ENCODE measurements around the gene PLA2G4A. TPM values are rescaled to one million over a fixed set of nuclear protein-coding genes. Genes with fewer than 3 reads are reported as not detected.

Gene PLA2G4A
- total RNA-seq, 1 experiment from 2014 or later: 2.0 TPM

DNA sequence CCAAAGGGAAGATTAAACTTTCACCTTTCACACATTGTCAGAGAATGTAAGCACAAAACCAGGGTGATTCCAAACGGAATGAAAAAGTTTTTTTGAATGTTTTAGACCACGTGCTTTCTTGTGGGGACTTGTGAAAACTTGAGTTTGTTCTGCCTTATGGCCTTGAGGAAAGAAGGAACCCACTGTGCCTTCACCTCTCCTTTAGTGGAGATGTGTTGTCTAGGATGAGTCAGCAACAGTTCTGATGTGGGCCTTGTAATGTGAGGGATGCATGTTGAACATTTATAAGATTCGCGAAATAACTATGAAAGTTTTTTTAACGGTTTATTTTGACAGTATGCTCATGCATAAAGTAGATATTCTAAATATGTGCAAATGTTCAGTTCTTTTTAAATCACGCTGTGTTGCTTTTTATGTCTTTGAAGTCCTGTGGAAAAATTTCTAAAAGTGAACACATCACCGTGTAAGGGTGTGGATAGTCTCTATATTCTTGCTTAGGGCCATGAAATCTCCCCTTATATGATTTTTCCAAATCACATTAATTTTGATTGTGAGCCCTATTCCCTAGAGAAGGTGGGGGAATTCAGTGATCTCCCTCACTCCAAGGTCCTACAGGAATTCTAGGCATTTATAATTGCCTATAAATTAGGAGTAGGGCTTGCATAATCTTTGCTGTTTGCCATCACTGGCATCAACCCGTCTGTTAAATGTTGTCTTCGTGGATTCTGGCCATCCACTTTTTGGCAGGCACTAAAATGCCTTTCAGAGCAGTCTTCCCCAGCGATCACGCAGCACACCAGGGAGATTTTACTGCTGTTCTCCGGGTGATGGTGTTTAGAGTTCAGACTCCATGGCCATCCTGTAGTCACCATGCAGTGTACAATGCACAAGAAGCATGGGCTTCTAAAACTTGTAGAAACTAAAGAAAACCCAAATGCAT is 47.4 kb downstream of the PLA2G4A start:
- Histone ChIP-seq H3K4me1 (no peaks in the 10 kb centered on the region; the same call in 1 of the 2 replicates), H3K36me3 (ENCODE audit: control insufficient read depth, insufficient read depth, low read length) (no peaks in the 10 kb centered on the region), H3K27me3 (replicated peaks; ENCODE audit: control insufficient read depth, insufficient read depth, low read length) (no peaks in the 10 kb centered on the region), H3K9me3 (no peaks in the 10 kb centered on the region), H3K4me3 (ENCODE audit: low read depth, low read length) (no peak overlapping the region)
- ChIA-PET POLR2A (no interaction called here), CTCF (no interaction called here)
- no TSS peak for BruUV-seq (replicated peaks)
- Mint-ChIP-seq H3K27ac (ENCODE audit: unreplicated experiment) (no peak overlapping the region), H3K27me3 (ENCODE audit: insufficient read depth, unreplicated experiment) (no peaks in the 10 kb centered on the region), H3K4me3 (ENCODE audit: unreplicated experiment) (no peak overlapping the region), H3K4me1 (ENCODE audit: low read depth, unreplicated experiment) (peaks cover 7% of the 10 kb centered on the region), H3K9me3 (ENCODE audit: unreplicated experiment) (no peaks in the 10 kb centered on the region), H3K36me3 (ENCODE audit: insufficient read depth, unreplicated experiment) (no peaks in the 10 kb centered on the region)
- no peak for DNase-seq
- intact Hi-C loops (cut with micrococcal nuclease; ENCODE audit: unreplicated experiment): no loop called here
- TF ChIP-seq, protein P1, sequence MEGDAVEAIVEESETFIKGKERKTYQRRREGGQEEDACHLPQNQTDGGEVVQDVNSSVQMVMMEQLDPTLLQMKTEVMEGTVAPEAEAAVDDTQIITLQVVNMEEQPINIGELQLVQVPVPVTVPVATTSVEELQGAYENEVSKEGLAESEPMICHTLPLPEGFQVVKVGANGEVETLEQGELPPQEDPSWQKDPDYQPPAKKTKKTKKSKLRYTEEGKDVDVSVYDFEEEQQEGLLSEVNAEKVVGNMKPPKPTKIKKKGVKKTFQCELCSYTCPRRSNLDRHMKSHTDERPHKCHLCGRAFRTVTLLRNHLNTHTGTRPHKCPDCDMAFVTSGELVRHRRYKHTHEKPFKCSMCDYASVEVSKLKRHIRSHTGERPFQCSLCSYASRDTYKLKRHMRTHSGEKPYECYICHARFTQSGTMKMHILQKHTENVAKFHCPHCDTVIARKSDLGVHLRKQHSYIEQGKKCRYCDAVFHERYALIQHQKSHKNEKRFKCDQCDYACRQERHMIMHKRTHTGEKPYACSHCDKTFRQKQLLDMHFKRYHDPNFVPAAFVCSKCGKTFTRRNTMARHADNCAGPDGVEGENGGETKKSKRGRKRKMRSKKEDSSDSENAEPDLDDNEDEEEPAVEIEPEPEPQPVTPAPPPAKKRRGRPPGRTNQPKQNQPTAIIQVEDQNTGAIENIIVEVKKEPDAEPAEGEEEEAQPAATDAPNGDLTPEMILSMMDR (IDR thresholded peaks at IDR 0.05; ENCODE audit: insufficient read depth in 1 of 2, low read depth in 1 of 2, low read length in 1 of 2, severe bottlenecking in 1 of 2, unreplicated experiment in 1 of 2): no peak

DNA sequence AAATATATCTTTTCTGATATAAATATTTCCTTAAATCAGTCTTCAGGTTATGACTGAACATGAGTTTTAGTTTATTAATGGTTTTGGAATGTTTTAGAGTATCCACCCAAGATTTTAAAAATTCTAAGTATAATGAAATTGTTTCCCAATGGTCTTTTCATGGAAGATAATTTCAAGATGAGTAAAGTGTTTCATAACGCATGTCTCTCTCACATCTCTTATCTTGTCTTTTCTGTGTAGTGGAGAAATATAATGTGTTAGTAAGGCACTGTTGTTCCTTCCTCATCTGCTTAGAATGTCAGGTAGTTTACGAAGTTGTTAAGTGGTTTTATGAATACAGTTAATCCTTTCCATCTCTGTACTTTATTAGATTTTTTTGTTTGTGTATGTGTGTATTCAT is 49.6 kb downstream of the PLA2G4A start:
- peaks cover 3% of the 10 kb centered on the region; the same call in 1 of the 2 replicates for H3K4me1 ChIP-seq
- TF ChIP-seq, protein P1 (IDR thresholded peaks at IDR 0.05; ENCODE audit: insufficient read depth in 1 of 2, low read depth in 1 of 2, low read length in 1 of 2, severe bottlenecking in 1 of 2, unreplicated experiment in 1 of 2): no peak
- Mint-ChIP-seq H3K9me3 (ENCODE audit: unreplicated experiment) (no peaks in the 10 kb centered on the region), H3K27me3 (ENCODE audit: insufficient read depth, unreplicated experiment) (no peaks in the 10 kb centered on the region), H3K27ac (ENCODE audit: unreplicated experiment) (no peak overlapping the region), H3K4me1 (ENCODE audit: low read depth, unreplicated experiment) (peaks cover 14% of the 10 kb centered on the region), H3K36me3 (ENCODE audit: insufficient read depth, unreplicated experiment) (no peaks in the 10 kb centered on the region), H3K4me3 (ENCODE audit: unreplicated experiment) (no peak overlapping the region)
- no peak overlapping the region for H3K4me3 ChIP-seq (ENCODE audit: low read depth, low read length)
- no TSS peak for BruUV-seq (replicated peaks)
- DNase-seq: no peak
- no peaks in the 10 kb centered on the region for H3K27me3 ChIP-seq (replicated peaks; ENCODE audit: control insufficient read depth, insufficient read depth, low read length)
- no peaks in the 10 kb centered on the region for H3K36me3 ChIP-seq (ENCODE audit: control insufficient read depth, insufficient read depth, low read length)
- no peaks in the 10 kb centered on the region for H3K9me3 ChIP-seq
- POLR2A ChIA-PET: no interaction called here
- CTCF ChIA-PET: no interaction called here
- intact Hi-C loops (cut with micrococcal nuclease; ENCODE audit: unreplicated experiment): no loop called here

DNA sequence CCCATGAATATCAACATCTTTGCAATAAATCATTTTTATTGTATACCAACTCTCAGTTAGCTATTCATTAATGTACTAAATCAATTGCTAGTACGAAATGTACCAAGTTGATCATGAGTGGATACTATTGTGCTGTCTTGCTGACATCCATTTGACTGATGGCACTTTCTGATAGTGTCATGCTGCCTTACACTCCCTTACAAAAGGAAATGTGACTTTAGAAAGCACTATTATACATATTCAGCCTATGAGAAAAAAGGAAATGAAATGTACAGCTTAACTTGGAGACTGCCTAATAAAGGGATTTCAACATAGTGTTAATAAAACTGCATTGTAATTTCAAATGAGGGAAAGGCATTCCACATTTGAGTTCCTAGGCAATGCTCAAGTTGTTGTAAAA is 52.2 kb downstream of the PLA2G4A start:
- H3K36me3 ChIP-seq (ENCODE audit: control insufficient read depth, insufficient read depth, low read length): no peaks in the 10 kb centered on the region
- Mint-ChIP-seq H3K27ac (ENCODE audit: unreplicated experiment) (no peak overlapping the region), H3K27me3 (ENCODE audit: insufficient read depth, unreplicated experiment) (no peaks in the 10 kb centered on the region), H3K36me3 (ENCODE audit: insufficient read depth, unreplicated experiment) (no peaks in the 10 kb centered on the region), H3K4me1 (ENCODE audit: low read depth, unreplicated experiment) (peaks cover 14% of the 10 kb centered on the region), H3K9me3 (ENCODE audit: unreplicated experiment) (peaks cover 14% of the 10 kb centered on the region), H3K4me3 (ENCODE audit: unreplicated experiment) (no peak overlapping the region)
- H3K4me1 ChIP-seq: peaks cover 3% of the 10 kb centered on the region; the same call in 1 of the 2 replicates
- no peak overlapping the region for H3K4me3 ChIP-seq (ENCODE audit: low read depth, low read length)
- intact Hi-C loops (cut with micrococcal nuclease; ENCODE audit: unreplicated experiment): no loop called here
- ChIA-PET CTCF (no interaction called here), POLR2A (no interaction called here)
- no peaks in the 10 kb centered on the region for H3K9me3 ChIP-seq
- TF ChIP-seq, protein P1 (IDR thresholded peaks at IDR 0.05; ENCODE audit: insufficient read depth in 1 of 2, low read depth in 1 of 2, low read length in 1 of 2, severe bottlenecking in 1 of 2, unreplicated experiment in 1 of 2): no peak
- no TSS peak for BruUV-seq (replicated peaks)
- DNase-seq: no peak
- H3K27me3 ChIP-seq (replicated peaks; ENCODE audit: control insufficient read depth, insufficient read depth, low read length): no peaks in the 10 kb centered on the region
